ENCODE data around the gene PHF20.
"Not testable (repeated sequence)": the region's sequence is repeated elsewhere in the genome, so short reads cannot be mapped to it uniquely, and the experiment has no call there.

Gene PHF20

GRCh38 chr20:35887393-35888064, 115.7 kb downstream of the PHF20 start:
- no peak overlapping the region for H3K27ac ChIP-seq
- TF ChIP-seq CTCF (conservative IDR thresholded peaks at IDR 0.05) (no peak), ZFX (IDR thresholded peaks at IDR 0.05) (no peak)

GRCh38 chr20:35888657-35889056, 116.8 kb downstream of the PHF20 start:
- TF ChIP-seq ZFX (IDR thresholded peaks at IDR 0.05): no peak
- no peak for TF ChIP-seq CTCF (conservative IDR thresholded peaks at IDR 0.05)
- no peak overlapping the region for H3K27ac ChIP-seq

GRCh38 chr20:35891375-35891774, 119.6 kb downstream of the PHF20 start:
- no peak overlapping the region for H3K27ac ChIP-seq
- TF ChIP-seq ZFX (IDR thresholded peaks at IDR 0.05): no peak
- no peak for TF ChIP-seq CTCF (conservative IDR thresholded peaks at IDR 0.05)

- H3K27ac ChIP-seq: no peak overlapping the region
- TF ChIP-seq CTCF (conservative IDR thresholded peaks at IDR 0.05) (no peak), ZFX (IDR thresholded peaks at IDR 0.05) (no peak)
Measured at GRCh38 chr20:35892871-35893270, 121.1 kb downstream of the PHF20 start.

- no peak overlapping the region for H3K27ac ChIP-seq
- no peak for TF ChIP-seq CTCF (conservative IDR thresholded peaks at IDR 0.05)
- no peak for TF ChIP-seq ZFX (IDR thresholded peaks at IDR 0.05)
Measured at GRCh38 chr20:35893942-35894341, 122.1 kb downstream of the PHF20 start.

GRCh38 chr20:35895516-35895915, 123.7 kb downstream of the PHF20 start:
- not testable (repeated sequence) for H3K27ac ChIP-seq

GRCh38 chr20:35899064-35899463, 127.2 kb downstream of the PHF20 start:
- no peak overlapping the region for H3K27ac ChIP-seq
- TF ChIP-seq CTCF (conservative IDR thresholded peaks at IDR 0.05) (no peak), ZFX (IDR thresholded peaks at IDR 0.05) (no peak)

GRCh38 chr20:35901230-35901629, 129.4 kb downstream of the PHF20 start:
- H3K27ac ChIP-seq: not testable (repeated sequence)

Measured in C4-2B (cell line).